Measurements from ENCODE around the gene CNTN2.

DNA sequence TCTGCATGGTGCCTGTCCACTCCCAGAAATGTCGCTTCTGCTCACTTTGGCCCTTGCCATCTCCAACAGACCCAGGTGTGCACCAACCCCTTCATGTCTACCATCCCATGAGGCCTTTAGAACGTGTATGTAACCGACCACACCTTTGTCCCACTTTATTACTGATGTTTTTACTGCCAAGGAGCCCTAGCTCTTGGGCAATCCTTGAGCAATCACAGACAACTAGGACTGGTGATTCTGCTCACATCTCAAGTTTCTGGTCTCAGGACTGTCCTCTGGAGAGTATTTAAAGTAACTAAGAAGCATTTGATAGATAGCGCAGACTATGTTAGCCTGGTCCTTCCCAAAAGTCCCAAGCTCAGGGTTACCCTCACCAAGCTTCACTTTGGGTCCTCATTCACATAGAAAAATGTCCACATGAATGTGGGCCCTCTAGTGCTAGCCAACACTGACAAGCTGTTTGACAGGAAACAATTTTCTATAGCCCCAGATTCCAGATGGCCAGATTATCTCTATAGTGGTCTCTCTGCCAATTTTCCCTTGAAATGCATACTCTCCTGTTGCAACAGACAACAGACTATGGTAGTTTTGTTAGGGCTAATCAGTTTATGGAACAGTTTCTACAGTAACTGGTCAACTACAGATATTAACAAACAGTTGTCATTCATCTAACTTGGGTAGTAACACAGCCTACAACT, 48.2 kb downstream of the CNTN2 start:
- TF ChIP-seq, protein P1, sequence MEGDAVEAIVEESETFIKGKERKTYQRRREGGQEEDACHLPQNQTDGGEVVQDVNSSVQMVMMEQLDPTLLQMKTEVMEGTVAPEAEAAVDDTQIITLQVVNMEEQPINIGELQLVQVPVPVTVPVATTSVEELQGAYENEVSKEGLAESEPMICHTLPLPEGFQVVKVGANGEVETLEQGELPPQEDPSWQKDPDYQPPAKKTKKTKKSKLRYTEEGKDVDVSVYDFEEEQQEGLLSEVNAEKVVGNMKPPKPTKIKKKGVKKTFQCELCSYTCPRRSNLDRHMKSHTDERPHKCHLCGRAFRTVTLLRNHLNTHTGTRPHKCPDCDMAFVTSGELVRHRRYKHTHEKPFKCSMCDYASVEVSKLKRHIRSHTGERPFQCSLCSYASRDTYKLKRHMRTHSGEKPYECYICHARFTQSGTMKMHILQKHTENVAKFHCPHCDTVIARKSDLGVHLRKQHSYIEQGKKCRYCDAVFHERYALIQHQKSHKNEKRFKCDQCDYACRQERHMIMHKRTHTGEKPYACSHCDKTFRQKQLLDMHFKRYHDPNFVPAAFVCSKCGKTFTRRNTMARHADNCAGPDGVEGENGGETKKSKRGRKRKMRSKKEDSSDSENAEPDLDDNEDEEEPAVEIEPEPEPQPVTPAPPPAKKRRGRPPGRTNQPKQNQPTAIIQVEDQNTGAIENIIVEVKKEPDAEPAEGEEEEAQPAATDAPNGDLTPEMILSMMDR (conservative IDR thresholded peaks at IDR 0.05; ENCODE audit: low read depth in 2 of 2), result no peak
- no peak for TF ChIP-seq EZH2 (IDR thresholded peaks at IDR 0.05; ENCODE audit: low read depth, unreplicated experiment)
- no peak for TF ChIP-seq POLR2AphosphoS5 (IDR thresholded peaks at IDR 0.05; ENCODE audit: low read depth)
- TF ChIP-seq, protein P2, sequence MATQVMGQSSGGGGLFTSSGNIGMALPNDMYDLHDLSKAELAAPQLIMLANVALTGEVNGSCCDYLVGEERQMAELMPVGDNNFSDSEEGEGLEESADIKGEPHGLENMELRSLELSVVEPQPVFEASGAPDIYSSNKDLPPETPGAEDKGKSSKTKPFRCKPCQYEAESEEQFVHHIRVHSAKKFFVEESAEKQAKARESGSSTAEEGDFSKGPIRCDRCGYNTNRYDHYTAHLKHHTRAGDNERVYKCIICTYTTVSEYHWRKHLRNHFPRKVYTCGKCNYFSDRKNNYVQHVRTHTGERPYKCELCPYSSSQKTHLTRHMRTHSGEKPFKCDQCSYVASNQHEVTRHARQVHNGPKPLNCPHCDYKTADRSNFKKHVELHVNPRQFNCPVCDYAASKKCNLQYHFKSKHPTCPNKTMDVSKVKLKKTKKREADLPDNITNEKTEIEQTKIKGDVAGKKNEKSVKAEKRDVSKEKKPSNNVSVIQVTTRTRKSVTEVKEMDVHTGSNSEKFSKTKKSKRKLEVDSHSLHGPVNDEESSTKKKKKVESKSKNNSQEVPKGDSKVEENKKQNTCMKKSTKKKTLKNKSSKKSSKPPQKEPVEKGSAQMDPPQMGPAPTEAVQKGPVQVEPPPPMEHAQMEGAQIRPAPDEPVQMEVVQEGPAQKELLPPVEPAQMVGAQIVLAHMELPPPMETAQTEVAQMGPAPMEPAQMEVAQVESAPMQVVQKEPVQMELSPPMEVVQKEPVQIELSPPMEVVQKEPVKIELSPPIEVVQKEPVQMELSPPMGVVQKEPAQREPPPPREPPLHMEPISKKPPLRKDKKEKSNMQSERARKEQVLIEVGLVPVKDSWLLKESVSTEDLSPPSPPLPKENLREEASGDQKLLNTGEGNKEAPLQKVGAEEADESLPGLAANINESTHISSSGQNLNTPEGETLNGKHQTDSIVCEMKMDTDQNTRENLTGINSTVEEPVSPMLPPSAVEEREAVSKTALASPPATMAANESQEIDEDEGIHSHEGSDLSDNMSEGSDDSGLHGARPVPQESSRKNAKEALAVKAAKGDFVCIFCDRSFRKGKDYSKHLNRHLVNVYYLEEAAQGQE (IDR thresholded peaks at IDR 0.05; ENCODE audit: unreplicated experiment), result no peak
- TF ChIP-seq EZH2phosphoT487 (IDR thresholded peaks at IDR 0.05; ENCODE audit: unreplicated experiment), result no peak
- no peak for TF ChIP-seq JUNB (IDR thresholded peaks at IDR 0.05; ENCODE audit: unreplicated experiment)
- no peak for TF ChIP-seq CREB1 (CRISPR knock-in tag; IDR thresholded peaks at IDR 0.05; ENCODE audit: low read depth)
- no peak for TF ChIP-seq ZNF331 (CRISPR knock-in tag; IDR thresholded peaks at IDR 0.05; ENCODE audit: low read depth)

All from GM23338 (cell line).